ENCODE measurements around the gene LYG2.
A peak's percentile ranks its signal among the peaks of the same experiment; 100 is the strongest.
"Not testable (repeated sequence)": the region's sequence is repeated elsewhere in the genome, so short reads cannot be mapped to it uniquely, and the experiment has no call there.

Gene LYG2

DNA sequence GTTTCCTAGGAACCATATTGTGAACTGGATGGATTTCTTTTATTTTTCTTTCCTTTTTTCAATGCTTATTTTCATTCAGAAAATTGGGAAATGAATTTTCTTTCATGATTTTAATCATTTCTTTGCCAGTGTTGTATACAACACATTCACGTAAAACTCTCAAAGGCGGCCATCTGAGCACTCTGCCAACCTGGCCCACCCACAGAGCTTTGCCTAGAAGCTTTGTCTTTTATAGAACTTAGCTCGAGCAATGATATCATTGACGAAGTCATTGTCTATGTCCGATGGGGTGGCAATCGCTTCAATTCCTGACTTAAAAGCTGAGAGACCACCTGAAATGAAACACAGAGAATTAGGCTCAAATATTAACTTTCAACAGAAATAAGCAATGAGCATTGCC, 13.3 kb downstream of the LYG2 start:
- Mint-ChIP-seq H3K4me3 (no peak overlapping the region), H3K9me3 (no peaks in the 10 kb centered on the region), H3K36me3 (ENCODE audit: low read depth) (peaks cover 9% of the 10 kb centered on the region), H3K27me3 (no peaks in the 10 kb centered on the region), H3K27ac (no peak overlapping the region), H3K4me1 (no peaks in the 10 kb centered on the region)
- ATAC-seq: no peak
- no peak for DNase-seq

DNA sequence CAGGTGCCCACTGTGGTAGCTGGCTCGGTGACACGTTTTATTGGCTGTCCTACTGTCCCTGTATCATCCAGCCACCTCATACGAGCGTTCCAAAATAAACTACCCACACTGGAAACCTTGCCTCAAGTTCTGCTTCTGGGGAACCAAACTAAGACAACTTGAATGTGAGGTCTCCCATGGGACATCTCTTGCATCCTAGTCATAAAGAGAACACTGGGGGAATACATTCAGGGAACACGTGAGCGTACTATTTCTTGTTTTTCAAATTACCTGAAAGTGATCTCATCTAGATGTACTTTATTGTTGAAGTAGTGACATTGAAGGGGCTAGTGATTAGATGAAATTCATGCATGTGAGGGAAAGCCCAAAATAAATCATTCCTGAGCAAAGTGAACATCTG, 15.0 kb downstream of the LYG2 start:
- H3K4me1 Mint-ChIP-seq: no peaks in the 10 kb centered on the region
- no peaks in the 10 kb centered on the region for H3K27me3 Mint-ChIP-seq
- ATAC-seq (no peak), DNase-seq (no peak)
- H3K36me3 Mint-ChIP-seq (ENCODE audit: low read depth): no peaks in the 10 kb centered on the region
- no peaks in the 10 kb centered on the region for H3K9me3 Mint-ChIP-seq
- no peak overlapping the region for H3K27ac Mint-ChIP-seq
- no peak overlapping the region for H3K4me3 Mint-ChIP-seq

DNA sequence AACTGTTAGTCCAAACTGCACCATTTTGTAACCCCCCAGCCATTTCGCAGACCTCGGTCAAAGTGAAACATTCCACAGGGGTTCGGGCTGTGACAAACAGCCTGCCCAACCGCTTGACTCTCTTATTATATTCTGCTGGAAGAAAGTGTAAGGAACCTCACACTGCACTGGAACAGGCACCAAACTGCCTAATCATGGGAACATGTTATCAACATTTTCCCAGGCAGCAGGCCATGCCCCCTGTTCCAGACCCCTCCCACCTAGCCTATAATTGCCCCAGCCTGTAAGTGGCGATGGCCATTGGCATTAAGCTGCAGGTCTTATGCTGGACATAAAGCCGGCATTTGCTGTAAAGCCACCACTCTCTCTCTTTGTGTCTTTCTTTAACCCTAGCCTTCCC, 16.9 kb downstream of the LYG2 start:
- DNase-seq (no peak), ATAC-seq (no peak)
- Mint-ChIP-seq H3K9me3 (peaks cover 7% of the 10 kb centered on the region), H3K27ac (no peak overlapping the region), H3K36me3 (ENCODE audit: low read depth) (no peaks in the 10 kb centered on the region), H3K4me1 (no peaks in the 10 kb centered on the region), H3K4me3 (no peak overlapping the region), H3K27me3 (no peaks in the 10 kb centered on the region)

DNA sequence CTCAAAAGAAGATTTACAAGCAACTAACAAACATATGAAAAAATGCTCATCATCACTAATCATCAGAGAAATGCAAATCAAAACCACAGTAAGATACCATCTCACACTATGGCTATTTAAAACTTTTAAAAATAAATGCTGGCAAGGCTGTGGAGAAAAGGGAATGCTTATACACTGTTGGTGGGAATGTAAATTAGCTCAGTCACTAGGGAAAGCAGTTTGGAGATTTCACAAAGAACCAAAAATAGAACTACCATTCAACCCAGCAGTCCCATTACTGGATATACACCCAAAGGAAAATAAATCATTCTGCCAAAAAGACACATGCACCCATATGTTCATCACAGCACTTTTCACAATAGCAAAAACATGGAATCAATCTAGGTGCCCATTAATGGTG, 22.3 kb downstream of the LYG2 start:
- not testable (repeated sequence) for H3K36me3 Mint-ChIP-seq (ENCODE audit: low read depth); H3K4me1 Mint-ChIP-seq; H3K4me3 Mint-ChIP-seq; H3K27ac Mint-ChIP-seq; ATAC-seq; DNase-seq; H3K27me3 Mint-ChIP-seq
- peaks cover 24% of the 10 kb centered on the region for H3K9me3 Mint-ChIP-seq

DNA sequence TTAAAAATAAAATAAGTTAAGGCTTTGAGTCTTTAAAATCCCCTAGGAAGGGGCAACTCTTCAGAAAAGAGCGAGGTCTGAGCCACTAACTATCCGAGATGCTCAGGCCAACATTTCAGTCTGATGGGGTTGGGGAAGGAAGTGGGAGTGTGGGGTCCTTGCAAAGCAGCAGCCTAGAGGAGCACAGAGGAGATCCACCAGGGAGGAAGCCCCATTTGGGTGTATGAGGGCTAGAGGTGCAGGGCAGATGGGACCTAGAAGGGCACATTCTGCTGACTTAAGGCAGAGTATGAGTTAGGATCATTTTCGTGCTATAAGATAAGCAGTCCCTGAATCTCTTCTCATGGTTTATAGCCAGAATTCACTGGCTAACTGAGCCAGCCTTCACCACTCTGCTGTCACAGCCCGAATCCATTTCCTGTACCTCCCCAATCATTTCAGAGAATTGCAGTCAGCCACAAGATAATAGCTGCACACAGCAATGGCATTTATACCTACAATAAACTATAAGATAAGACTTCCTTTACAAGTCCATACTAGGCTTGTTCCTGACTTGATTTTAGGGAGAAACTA, 37.5 kb downstream of the LYG2 start:
- Mint-ChIP-seq H3K4me3 (no peak overlapping the region), H3K9me3 (no peaks in the 10 kb centered on the region), H3K27ac (no peak overlapping the region), H3K27me3 (no peaks in the 10 kb centered on the region), H3K36me3 (ENCODE audit: low read depth) (peaks cover 13% of the 10 kb centered on the region), H3K4me1 (no peaks in the 10 kb centered on the region)
- no peak for DNase-seq
- no peak for ATAC-seq

DNA sequence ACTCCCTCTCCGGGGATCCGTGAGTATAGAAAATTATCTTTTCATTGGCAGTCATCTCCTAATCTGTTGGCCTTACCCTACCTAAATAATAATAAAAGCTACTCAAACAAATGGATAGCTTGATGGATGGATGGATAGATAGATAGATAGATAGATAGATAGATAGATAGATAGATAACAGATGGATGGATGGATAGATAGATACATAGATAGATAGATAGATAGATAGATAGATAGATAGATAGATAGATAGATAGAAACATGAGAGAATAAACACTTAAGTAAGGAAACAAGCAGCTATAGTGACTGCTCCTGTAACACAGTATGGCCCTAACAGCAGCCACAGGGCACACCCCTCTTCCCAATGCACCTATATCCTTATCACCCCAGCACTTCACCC, 39.4 kb downstream of the LYG2 start:
- ATAC-seq: no peak
- DNase-seq: no peak
- Mint-ChIP-seq H3K4me1 (no peaks in the 10 kb centered on the region), H3K27ac (no peak overlapping the region), H3K9me3 (no peaks in the 10 kb centered on the region), H3K27me3 (no peaks in the 10 kb centered on the region), H3K36me3 (ENCODE audit: low read depth) (peaks cover 9% of the 10 kb centered on the region), H3K4me3 (no peak overlapping the region)

DNA sequence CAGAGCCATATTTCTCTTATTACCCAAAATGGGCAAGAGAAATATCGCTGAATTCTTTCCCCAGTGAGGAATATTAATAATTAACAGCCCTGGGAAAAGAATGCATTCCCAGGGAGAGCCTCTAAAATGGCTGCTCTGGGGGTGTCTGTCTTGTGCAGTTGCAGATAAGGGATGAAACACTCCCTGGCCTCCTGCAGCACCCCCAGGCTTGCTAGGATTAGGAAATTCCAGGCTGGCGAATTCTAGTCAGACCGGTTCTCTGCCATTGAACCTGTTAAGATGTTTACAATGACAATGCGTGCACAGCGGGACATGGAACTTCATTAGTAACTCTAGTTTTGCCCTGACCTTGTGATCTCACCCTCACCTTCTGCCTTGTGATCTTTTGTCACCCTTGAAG, 50.0 kb downstream of the LYG2 start:
- H3K36me3 Mint-ChIP-seq (ENCODE audit: low read depth): peaks cover 21% of the 10 kb centered on the region
- no peak for DNase-seq
- H3K27me3 Mint-ChIP-seq: no peaks in the 10 kb centered on the region
- no peak overlapping the region for H3K27ac Mint-ChIP-seq
- no peaks in the 10 kb centered on the region for H3K4me1 Mint-ChIP-seq
- H3K9me3 Mint-ChIP-seq: no peaks in the 10 kb centered on the region
- no peak for ATAC-seq
- no peak overlapping the region for H3K4me3 Mint-ChIP-seq

DNA sequence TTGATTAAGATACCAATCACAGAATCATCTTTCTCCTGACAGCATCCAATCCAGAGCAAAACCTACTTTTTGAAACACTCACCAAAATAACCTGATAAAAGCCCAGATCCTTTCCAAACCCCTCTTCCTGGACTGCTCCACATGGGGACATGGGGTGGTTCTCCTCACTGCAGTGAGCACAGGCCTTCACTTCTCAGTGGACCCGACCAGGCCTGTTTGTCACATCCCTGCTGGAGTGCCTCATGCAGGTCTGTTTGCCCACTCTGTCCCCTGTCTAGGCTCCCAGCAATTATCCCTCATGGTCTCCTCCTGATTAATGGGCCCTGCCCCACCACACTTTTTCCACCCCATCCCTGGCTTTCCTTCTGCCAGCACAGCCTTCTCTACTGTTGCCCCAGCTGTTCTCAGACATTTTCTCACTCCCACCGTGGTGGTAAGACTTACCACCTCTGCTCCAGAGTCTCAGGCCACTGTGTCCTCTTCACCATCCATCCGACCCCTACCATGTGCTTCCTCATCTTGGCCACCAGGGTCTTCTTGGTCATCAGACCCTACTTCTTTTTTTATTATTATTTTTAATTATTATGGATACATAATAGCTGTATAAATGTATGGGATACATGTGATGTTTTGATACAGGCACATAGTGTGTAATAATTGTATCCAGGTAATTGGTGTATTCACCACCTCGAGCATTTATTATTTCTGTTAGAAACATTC, 53.3 kb downstream of the LYG2 start:
- Mint-ChIP-seq H3K27me3 (no peaks in the 10 kb centered on the region), H3K36me3 (ENCODE audit: low read depth) (peaks cover 22% of the 10 kb centered on the region), H3K9me3 (no peaks in the 10 kb centered on the region), H3K27ac (peak overlapping the region; percentile 0), H3K4me1 (no peaks in the 10 kb centered on the region), H3K4me3 (no peak overlapping the region)
- ATAC-seq (no peak), DNase-seq (no peak)

DNA sequence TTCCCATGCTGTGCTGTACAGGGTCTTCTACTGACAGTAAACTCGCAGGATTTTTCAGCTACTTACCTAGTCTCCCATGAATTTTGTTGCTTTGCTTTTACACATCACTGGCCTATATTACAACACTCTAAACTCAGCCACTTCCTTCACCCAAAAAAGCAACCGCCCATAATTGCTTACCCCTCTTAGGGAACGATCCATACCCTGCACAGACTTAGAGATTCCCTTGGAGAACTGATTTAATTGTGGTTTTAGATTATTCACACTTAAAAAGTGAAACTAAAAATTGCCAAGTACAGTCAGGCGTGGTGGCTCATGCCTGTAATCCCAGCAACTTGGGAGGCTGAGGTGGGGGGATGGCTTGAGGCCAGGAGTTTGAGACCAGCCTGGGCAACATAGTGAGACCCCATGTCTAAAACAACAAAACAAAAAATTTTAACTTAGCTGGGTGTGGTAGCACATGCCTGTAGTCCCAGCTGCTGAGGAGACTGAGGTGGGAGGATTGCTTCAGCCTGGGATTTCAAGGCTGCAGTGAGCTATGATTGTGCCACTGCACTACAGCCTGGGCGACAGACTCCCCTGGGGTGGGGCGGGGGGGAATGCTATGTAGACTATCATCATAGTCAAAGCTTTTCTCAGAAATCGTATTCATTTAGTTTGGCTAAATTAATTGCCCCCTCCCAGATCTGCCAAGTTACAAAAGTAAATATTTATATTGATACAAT, 55.2 kb downstream of the LYG2 start:
- no peaks in the 10 kb centered on the region for H3K9me3 Mint-ChIP-seq
- ATAC-seq: no peak
- DNase-seq: no peak
- no peak overlapping the region for H3K4me3 Mint-ChIP-seq
- H3K27ac Mint-ChIP-seq: peak overlapping the region; percentile 62
- H3K27me3 Mint-ChIP-seq: no peaks in the 10 kb centered on the region
- H3K36me3 Mint-ChIP-seq (ENCODE audit: low read depth): peaks cover 20% of the 10 kb centered on the region
- no peaks in the 10 kb centered on the region for H3K4me1 Mint-ChIP-seq

DNA sequence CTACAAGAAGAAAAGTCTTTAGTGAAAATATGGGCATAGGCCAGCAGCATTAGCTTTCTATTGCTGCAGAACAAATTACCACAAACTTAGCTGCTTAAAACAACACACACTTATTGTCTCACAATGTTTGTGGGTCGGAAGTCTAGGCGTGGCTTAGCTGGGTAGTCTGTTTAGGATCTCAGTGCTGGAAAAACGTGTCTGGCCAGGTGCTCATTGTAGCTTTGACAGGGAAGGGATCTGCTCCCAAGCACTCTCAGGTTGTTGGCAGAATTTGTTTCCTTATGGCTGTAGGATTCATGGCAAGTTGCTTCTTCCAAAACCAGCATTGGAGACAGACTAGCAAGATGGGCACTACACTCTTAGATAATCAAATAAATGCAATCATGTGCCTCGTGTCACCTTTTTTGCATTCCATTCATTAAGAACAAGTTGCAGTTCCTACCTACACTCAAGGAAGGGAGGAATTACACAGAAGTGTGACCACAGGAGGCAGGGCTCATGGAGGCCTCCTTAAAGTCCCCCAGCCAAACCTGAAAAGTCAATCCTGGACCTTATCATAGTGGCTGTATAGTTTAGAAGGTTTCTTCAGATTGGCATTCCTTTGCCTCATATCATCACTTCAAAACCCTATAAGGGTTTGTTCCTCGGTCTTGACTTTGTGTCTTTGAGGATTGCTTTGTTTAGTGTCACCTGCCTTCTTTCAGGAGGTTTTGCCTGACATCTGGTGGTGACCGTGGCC, 57.2 kb downstream of the LYG2 start:
- DNase-seq (no peak), ATAC-seq (no peak)
- H3K4me3 Mint-ChIP-seq: no peak overlapping the region
- H3K9me3 Mint-ChIP-seq: no peaks in the 10 kb centered on the region
- peaks cover 26% of the 10 kb centered on the region for H3K36me3 Mint-ChIP-seq (ENCODE audit: low read depth)
- H3K4me1 Mint-ChIP-seq: no peaks in the 10 kb centered on the region
- H3K27me3 Mint-ChIP-seq: no peaks in the 10 kb centered on the region
- no peak overlapping the region for H3K27ac Mint-ChIP-seq

DNA sequence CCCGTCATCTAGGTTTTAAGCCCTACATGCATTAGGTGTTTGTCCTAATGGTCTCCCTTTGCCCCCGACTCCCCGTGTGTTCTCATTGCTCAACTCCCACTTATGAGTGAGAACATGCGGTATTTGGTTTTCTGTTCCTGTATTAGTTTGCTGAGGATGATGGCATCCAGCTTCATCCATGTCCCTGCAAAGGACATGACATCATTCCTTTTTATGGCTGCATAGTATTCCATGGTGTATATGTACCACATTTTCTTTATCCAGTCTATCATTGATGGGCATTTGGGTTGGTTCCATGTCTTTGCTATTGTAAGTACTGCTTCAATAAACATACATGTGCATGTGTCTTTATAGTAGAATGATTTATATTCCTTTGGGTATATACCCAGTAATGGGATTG, 63.1 kb downstream of the LYG2 start:
- H3K9me3 Mint-ChIP-seq, H3K27ac Mint-ChIP-seq, DNase-seq, H3K27me3 Mint-ChIP-seq, H3K4me1 Mint-ChIP-seq, ATAC-seq, H3K4me3 Mint-ChIP-seq: not testable (repeated sequence)
- peaks cover 52% of the 10 kb centered on the region for H3K36me3 Mint-ChIP-seq (ENCODE audit: low read depth)
